Chondrocyte (in vitro differentiated cells): ENCODE measurements around the gene CHRM3. TPM values are rescaled to one million over a fixed set of nuclear protein-coding genes. Genes with fewer than 3 reads are reported as not detected.

Experiments
- DNase-seq: peaks from one replicate; pipeline ENCODE4 v3.0.0; 2021; ENCODE audit warnings: mixed read lengths, low spot score
- H3K27ac Mint-ChIP-seq: one replicate; pipeline ENCODE4 v1.8.0; 2021; ENCODE audit warnings: mild to moderate bottlenecking, moderate library complexity, mixed read lengths; ENCODE audit not compliant: unreplicated experiment
- H3K27me3 Mint-ChIP-seq: 2 replicates; pipeline ENCODE4 v1.8.0; 2021; ENCODE audit warnings: low read depth, mixed read lengths
- H3K36me3 Mint-ChIP-seq: 2 replicates; pipeline ENCODE4 v1.8.0; 2021; ENCODE audit warnings: low read depth, mixed read lengths
- H3K4me1 Mint-ChIP-seq: 2 replicates; pipeline ENCODE4 v1.8.0; 2021; ENCODE audit warnings: low read depth, mild to moderate bottlenecking, mixed read lengths
- H3K4me3 Mint-ChIP-seq: one replicate; pipeline ENCODE4 v1.8.0; 2021; ENCODE audit warnings: mild to moderate bottlenecking, moderate library complexity, mixed read lengths; ENCODE audit not compliant: unreplicated experiment
- H3K9me3 Mint-ChIP-seq: 2 replicates; pipeline ENCODE4 v1.8.0; 2021; ENCODE audit warnings: low read depth, mixed read lengths
- total RNA-seq: library from RNA; stranded (reverse); gene quantifications from 3 replicates; pipeline ENCODE4 v1.2.1, GENCODE V29; 2021
- TF ChIP-seq, protein P1 (sequence below): fragments of 200-600 bp; sonication (generic); IDR thresholded peaks from 2 replicates; pipeline ENCODE4 v1.5.0; 2021; ENCODE audit warnings: antibody characterized with exemption, mild to moderate bottlenecking, moderate library complexity

The CHRM3 gene
- total RNA-seq, 1 donor from 2014 or later, result 0.05 TPM

DNA sequence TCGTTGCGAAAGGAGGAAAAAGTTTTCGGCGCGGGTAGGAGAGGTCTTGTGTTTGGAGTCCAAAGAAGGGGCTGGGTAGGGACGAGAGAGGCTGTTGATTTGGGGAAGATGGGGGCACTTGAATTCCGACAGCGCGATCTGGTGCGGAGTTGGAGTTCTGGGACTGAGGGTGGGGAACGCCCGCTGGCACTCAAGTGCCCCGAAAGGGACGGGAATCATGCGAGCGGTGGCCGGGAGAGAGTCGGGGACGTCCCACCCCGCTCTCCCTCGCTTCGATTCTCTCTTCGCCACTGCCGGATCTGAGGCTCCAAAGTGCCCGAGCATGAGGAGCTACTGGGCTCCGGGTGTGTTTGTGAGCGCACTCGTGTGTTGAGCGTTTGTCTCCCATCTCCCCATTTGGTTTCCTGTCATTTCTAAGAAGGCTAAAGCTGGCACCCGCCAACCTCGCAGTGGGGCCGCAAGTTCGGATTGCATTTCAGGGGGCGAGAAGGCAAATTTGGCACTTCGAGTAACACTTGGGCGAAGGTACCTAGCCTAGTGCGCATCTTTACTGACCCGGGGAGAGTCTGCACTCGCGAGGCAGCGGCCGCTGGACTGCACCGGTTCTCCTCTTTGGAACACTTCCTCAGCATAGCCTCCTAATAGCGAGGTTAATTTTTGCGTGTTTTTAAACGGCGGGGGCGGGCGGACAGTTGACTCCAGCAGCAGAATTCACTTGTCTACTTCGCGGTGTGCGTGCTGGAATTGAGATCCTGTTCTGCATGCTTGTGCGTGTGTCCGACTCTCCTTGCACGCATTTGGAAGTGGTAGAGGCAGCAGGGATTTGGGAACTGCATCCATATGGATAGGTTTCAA, 1.2 kb downstream of the CHRM3 start:
- H3K27ac Mint-ChIP-seq, result no peak overlapping the region
- TF ChIP-seq, protein P1, sequence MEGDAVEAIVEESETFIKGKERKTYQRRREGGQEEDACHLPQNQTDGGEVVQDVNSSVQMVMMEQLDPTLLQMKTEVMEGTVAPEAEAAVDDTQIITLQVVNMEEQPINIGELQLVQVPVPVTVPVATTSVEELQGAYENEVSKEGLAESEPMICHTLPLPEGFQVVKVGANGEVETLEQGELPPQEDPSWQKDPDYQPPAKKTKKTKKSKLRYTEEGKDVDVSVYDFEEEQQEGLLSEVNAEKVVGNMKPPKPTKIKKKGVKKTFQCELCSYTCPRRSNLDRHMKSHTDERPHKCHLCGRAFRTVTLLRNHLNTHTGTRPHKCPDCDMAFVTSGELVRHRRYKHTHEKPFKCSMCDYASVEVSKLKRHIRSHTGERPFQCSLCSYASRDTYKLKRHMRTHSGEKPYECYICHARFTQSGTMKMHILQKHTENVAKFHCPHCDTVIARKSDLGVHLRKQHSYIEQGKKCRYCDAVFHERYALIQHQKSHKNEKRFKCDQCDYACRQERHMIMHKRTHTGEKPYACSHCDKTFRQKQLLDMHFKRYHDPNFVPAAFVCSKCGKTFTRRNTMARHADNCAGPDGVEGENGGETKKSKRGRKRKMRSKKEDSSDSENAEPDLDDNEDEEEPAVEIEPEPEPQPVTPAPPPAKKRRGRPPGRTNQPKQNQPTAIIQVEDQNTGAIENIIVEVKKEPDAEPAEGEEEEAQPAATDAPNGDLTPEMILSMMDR, result no peak
- no peak for DNase-seq
- peaks cover 85% of the 10 kb centered on the region for H3K27me3 Mint-ChIP-seq
- peaks cover 20% of the 10 kb centered on the region for H3K4me1 Mint-ChIP-seq
- H3K9me3 Mint-ChIP-seq, result no peaks in the 10 kb centered on the region
- H3K4me3 Mint-ChIP-seq, result peak overlapping the region; percentile 78
- H3K36me3 Mint-ChIP-seq, result peaks cover 1% of the 10 kb centered on the region

GRCh38 chr1:239388159-239388485, 1.8 kb downstream of the CHRM3 start:
- peaks cover 1% of the 10 kb centered on the region for H3K36me3 Mint-ChIP-seq
- H3K4me3 Mint-ChIP-seq, result no peak overlapping the region
- H3K27ac Mint-ChIP-seq, result no peak overlapping the region

DNA sequence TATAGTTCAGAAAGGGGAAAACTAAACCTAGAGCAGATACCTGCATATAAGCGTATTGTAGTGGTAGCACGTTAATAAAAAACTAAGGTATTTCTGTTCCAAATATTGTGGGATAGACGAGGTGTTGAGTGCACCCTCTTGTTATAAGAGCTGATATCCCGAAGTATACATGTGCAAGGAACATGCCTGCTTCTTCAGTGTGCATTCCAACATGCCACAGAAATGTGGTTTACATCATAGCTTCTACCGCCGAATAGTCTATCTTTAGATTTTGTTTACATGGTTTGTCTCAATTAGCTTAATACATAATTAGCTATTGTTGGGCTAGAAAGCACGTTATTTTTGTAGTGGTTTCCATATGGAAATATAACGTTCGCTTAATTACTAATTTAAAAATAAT, 2.2 kb downstream of the CHRM3 start:
- no peak overlapping the region for H3K27ac Mint-ChIP-seq
- DNase-seq, result no peak
- H3K4me1 Mint-ChIP-seq, result peaks cover 20% of the 10 kb centered on the region
- no peak overlapping the region for H3K4me3 Mint-ChIP-seq
- no peaks in the 10 kb centered on the region for H3K9me3 Mint-ChIP-seq
- TF ChIP-seq, protein P1, result no peak
- H3K36me3 Mint-ChIP-seq, result peaks cover 1% of the 10 kb centered on the region
- peaks cover 83% of the 10 kb centered on the region for H3K27me3 Mint-ChIP-seq

More at GRCh38 chr1:239388159-239388485, 1.8 kb downstream of the CHRM3 start:
- TF ChIP-seq, protein P1, result no peak
- no peak for DNase-seq
- peaks cover 20% of the 10 kb centered on the region for H3K4me1 Mint-ChIP-seq
- peaks cover 83% of the 10 kb centered on the region for H3K27me3 Mint-ChIP-seq
- H3K9me3 Mint-ChIP-seq, result no peaks in the 10 kb centered on the region

DNA sequence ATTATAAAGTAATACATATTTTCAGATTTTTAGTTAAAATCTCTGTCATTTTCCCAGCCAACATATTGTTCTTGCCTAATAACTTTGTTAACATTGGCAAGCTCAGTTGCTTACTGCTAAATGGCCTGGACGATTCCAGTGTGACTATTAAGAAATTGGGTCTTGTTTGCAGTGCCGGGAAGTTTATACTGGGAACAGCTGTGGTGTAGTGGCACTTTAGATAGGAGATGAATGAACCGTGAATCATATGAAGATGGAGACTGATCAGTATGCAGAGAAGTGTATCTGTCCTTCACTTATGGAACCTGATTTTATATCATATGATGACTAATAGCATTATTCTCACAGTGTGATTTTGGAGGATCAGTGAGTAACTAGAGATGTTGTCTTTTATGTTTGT, 3.3 kb downstream of the CHRM3 start:
- no peak overlapping the region for H3K27ac Mint-ChIP-seq
- H3K4me1 Mint-ChIP-seq, result peaks cover 20% of the 10 kb centered on the region
- peaks cover 1% of the 10 kb centered on the region for H3K36me3 Mint-ChIP-seq
- TF ChIP-seq, protein P1, result no peak
- H3K27me3 Mint-ChIP-seq, result peaks cover 84% of the 10 kb centered on the region
- H3K4me3 Mint-ChIP-seq, result no peak overlapping the region
- no peaks in the 10 kb centered on the region for H3K9me3 Mint-ChIP-seq
- no peak for DNase-seq

DNA sequence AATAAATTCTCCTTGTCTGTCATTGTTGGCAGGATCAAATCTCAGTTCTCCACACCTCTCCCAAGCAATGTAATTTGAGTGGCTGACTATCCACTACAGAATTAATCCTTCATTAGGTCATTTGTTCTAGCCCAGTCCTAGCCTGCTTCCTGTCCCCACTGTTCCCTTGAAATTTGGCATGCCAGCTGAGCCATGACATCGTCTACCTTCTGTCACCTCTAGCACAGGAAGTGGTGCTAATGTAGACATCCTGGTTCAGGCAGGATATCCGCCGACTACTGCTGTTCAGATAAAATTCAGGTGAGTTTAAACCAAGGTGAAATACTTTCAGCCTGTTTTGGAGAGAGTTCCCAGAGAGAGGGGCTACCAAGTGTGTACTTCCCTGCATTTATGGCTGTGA, 5.9 kb downstream of the CHRM3 start:
- no peak for DNase-seq
- Mint-ChIP-seq H3K4me3 (no peak overlapping the region), H3K36me3 (no peaks in the 10 kb centered on the region), H3K4me1 (peaks cover 7% of the 10 kb centered on the region), H3K27ac (no peak overlapping the region), H3K27me3 (peaks cover 80% of the 10 kb centered on the region), H3K9me3 (no peaks in the 10 kb centered on the region)
- TF ChIP-seq, protein P1, result no peak
